Caco-2 (cell line): Measurements from ENCODE around the gene LMF2. TPM values are rescaled to one million over a fixed set of nuclear protein-coding genes. Genes with fewer than 3 reads are reported as not detected.

Experiments used
- BruUV-seq: library from RNA; stranded (reverse); fragments of 400-500 nt; replicated peaks from 2 replicates; lab custom pipeline; 2021; lab: Mats Ljungman, UMichigan
- CTCF ChIA-PET: fragments of 300-600 bp; sonication (Branson Sonifier 250); formaldehyde crosslinking; loops from one replicate; lab custom pipeline; 2022; ENCODE audit warnings: antibody characterized with exemption; lab: Charles Lee
- POLR2A ChIA-PET: fragments of 300-600 bp; sonication (Branson Sonifier 250); formaldehyde crosslinking; loops from one replicate; lab custom pipeline; 2022; ENCODE audit warnings: antibody characterized with exemption; lab: Charles Lee
- DNase-seq, 2 experiments: peaks; one replicate each; pipeline versions ENCODE4 v3.0.0 to v3.0.0-alpha.2; 2020 to 2022
- H3K27me3 ChIP-seq: replicated peaks from 2 replicates; pipeline ENCODE4 v1.6.0; 2011; ENCODE audit warnings: low read length; ENCODE audit not compliant: control insufficient read depth, insufficient read depth
- H3K36me3 ChIP-seq: 2 replicates; pipeline ENCODE4 v1.5.1; 2011; ENCODE audit warnings: low read length; ENCODE audit not compliant: control insufficient read depth, insufficient read depth
- H3K4me1 ChIP-seq: fragments of 250-450 bp; sonication (Bioruptor Pico); 2 replicates; pipeline ENCODE4 v1.5.1; 2020; ENCODE audit warnings: mild to moderate bottlenecking
- H3K4me3 ChIP-seq: 2 replicates; pipeline ENCODE4 v1.5.1; 2011; ENCODE audit warnings: low read depth, mild to moderate bottlenecking, control low read depth, low read length
- H3K9me3 ChIP-seq: fragments of 250-450 bp; sonication (Bioruptor Pico); 2 replicates; pipeline ENCODE4 v1.5.1; 2020; ENCODE audit warnings: mild to moderate bottlenecking, moderate library complexity
- H3K27ac Mint-ChIP-seq: one replicate; pipeline ENCODE4 v1.8.0; 2022; ENCODE audit warnings: mixed read lengths; ENCODE audit not compliant: unreplicated experiment
- H3K27me3 Mint-ChIP-seq: one replicate; pipeline ENCODE4 v1.8.0; 2022; ENCODE audit warnings: mixed read lengths; ENCODE audit not compliant: insufficient read depth, unreplicated experiment
- H3K36me3 Mint-ChIP-seq: one replicate; pipeline ENCODE4 v1.8.0; 2022; ENCODE audit warnings: mild to moderate bottlenecking, mixed read lengths; ENCODE audit not compliant: insufficient read depth, unreplicated experiment
- H3K4me1 Mint-ChIP-seq: one replicate; pipeline ENCODE4 v1.8.0; 2022; ENCODE audit warnings: low read depth, mixed read lengths; ENCODE audit not compliant: unreplicated experiment
- H3K4me3 Mint-ChIP-seq: one replicate; pipeline ENCODE4 v1.8.0; 2022; ENCODE audit warnings: mild to moderate bottlenecking, moderate library complexity, mixed read lengths; ENCODE audit not compliant: unreplicated experiment
- H3K9me3 Mint-ChIP-seq: one replicate; pipeline ENCODE4 v1.8.0; 2022; ENCODE audit warnings: mixed read lengths; ENCODE audit not compliant: unreplicated experiment
- intact Hi-C: fragments of 100-400 bp; cut with micrococcal nuclease; formaldehyde crosslinking; loops from one replicate; pipeline ENCODE4 v1.10.0; 2022; ENCODE audit not compliant: unreplicated experiment
- total RNA-seq: library from RNA; stranded (reverse); gene quantifications from 2 replicates; pipeline ENCODE4 v1.2.3, GENCODE V29; 2022
- TF ChIP-seq, protein P1 (sequence below), 2 experiments: fragments of 200-600 bp in 1 of 2; IDR thresholded peaks; 1 replicate in 1 of 2; 2 replicates in 1 of 2; pipeline versions ENCODE4 v1.5.1 to v1.8.0; 2011 to 2022; ENCODE audit warnings: antibody characterized with exemption in 1 of 2, control low read depth in 1 of 2, inconsistent platforms in 1 of 2, low read depth in 1 of 2, low read length in 1 of 2, mild to moderate bottlenecking in 1 of 2, moderate library complexity in 1 of 2; ENCODE audit not compliant: insufficient read depth in 1 of 2, severe bottlenecking in 1 of 2, unreplicated experiment in 1 of 2

Gene LMF2
- total RNA-seq, 1 experiment from 2014 or later, result 68.8 TPM

GRCh38 chr22:50504369-50505211 is 2.9 kb downstream of the LMF2 start:
- POLR2A ChIA-PET, result no interaction called here
- CTCF ChIA-PET, result no interaction called here
- Mint-ChIP-seq H3K36me3 (peaks cover 17% of the 10 kb centered on the region), H3K27ac (no peak overlapping the region), H3K27me3 (no peaks in the 10 kb centered on the region), H3K4me1 (peaks cover 8% of the 10 kb centered on the region), H3K4me3 (no peak overlapping the region), H3K9me3 (no peaks in the 10 kb centered on the region)
- H3K27me3 ChIP-seq, result no peaks in the 10 kb centered on the region
- TF ChIP-seq, protein P1, sequence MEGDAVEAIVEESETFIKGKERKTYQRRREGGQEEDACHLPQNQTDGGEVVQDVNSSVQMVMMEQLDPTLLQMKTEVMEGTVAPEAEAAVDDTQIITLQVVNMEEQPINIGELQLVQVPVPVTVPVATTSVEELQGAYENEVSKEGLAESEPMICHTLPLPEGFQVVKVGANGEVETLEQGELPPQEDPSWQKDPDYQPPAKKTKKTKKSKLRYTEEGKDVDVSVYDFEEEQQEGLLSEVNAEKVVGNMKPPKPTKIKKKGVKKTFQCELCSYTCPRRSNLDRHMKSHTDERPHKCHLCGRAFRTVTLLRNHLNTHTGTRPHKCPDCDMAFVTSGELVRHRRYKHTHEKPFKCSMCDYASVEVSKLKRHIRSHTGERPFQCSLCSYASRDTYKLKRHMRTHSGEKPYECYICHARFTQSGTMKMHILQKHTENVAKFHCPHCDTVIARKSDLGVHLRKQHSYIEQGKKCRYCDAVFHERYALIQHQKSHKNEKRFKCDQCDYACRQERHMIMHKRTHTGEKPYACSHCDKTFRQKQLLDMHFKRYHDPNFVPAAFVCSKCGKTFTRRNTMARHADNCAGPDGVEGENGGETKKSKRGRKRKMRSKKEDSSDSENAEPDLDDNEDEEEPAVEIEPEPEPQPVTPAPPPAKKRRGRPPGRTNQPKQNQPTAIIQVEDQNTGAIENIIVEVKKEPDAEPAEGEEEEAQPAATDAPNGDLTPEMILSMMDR (IDR thresholded peaks at IDR 0.05; ENCODE audit: insufficient read depth in 1 of 2, low read depth in 1 of 2, low read length in 1 of 2, severe bottlenecking in 1 of 2, unreplicated experiment in 1 of 2), result no peak
- DNase-seq, result no peak
- H3K4me3 ChIP-seq, result no peak overlapping the region
- intact Hi-C loops, result loop anchor here (10.0 kb wide), 1 partner anchor 110 kb away; no protein-coding TSS in a partner anchor
- H3K9me3 ChIP-seq, result no peaks in the 10 kb centered on the region
- H3K36me3 ChIP-seq, result no peaks in the 10 kb centered on the region; the same call in 1 of the 2 replicates
- H3K4me1 ChIP-seq, result peaks cover 5% of the 10 kb centered on the region; the same call in 1 of the 2 replicates
- BruUV-seq, result no TSS peak

DNA sequence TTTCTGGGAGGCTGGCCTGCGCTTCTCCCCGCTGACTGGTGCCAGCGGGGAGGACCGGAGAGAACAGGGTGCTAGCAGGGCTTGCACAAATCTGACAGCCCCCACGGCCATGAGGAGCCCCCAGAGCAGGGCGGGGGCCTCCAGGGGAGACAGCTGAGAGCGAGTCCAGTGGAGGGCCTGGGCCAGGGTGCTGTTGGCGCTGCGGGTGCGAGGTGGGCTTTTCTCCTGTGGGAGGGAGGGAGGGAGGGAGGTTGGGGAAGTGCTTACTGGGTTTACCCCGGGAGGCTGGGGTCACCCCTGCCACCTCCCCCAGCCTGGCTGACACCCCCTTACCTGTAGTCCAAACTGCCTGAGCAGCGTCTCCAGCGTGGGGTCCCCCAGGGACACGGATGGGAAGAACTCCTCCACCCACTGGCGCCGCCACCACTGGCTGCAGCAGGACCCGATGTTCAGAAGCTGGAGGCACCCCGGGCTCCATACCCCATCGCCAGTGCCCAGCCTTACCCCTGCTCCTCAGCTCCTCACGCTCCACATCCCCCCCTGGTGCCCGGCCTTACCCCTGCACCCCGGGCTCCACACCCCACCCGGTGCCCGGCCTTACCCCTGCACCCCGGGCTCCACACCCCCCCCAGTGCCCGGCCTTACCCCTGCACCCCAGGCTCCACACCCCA is 3.9 kb downstream of the LMF2 start:
- H3K36me3 Mint-ChIP-seq, result peaks cover 8% of the 10 kb centered on the region
- no peaks in the 10 kb centered on the region for H3K27me3 Mint-ChIP-seq
- intact Hi-C loops, result loop anchor here (10.0 kb wide), 1 partner anchor 109 kb away; no protein-coding TSS in a partner anchor
- no peaks in the 10 kb centered on the region; the same call in 1 of the 2 replicates for H3K36me3 ChIP-seq
- no peaks in the 10 kb centered on the region for H3K9me3 ChIP-seq
- no peak overlapping the region for H3K4me3 ChIP-seq
- no TSS peak for BruUV-seq
- ChIA-PET POLR2A (no interaction called here), CTCF (no interaction called here)
- no peak overlapping the region for H3K27ac Mint-ChIP-seq
- TF ChIP-seq, protein P1 (IDR thresholded peaks at IDR 0.05; ENCODE audit: insufficient read depth in 1 of 2, low read depth in 1 of 2, low read length in 1 of 2, severe bottlenecking in 1 of 2, unreplicated experiment in 1 of 2), result no peak
- H3K27me3 ChIP-seq, result no peaks in the 10 kb centered on the region
- H3K9me3 Mint-ChIP-seq, result no peaks in the 10 kb centered on the region
- no peaks in the 10 kb centered on the region for H3K4me1 ChIP-seq
- H3K4me3 Mint-ChIP-seq, result no peak overlapping the region
- no peaks in the 10 kb centered on the region for H3K4me1 Mint-ChIP-seq
- peak in 1 of 2 experiments; percentile 31 for DNase-seq
